Ishikawa (cell line): ENCODE measurements around the gene S100A12.

Experiments
- CREB1 ChIP-seq: IDR thresholded peaks from 2 replicates; pipeline ENCODE4 v1.6.1; 2012; ENCODE audit warnings: low read depth
- EP300 ChIP-seq: IDR thresholded peaks from 2 replicates; pipeline ENCODE4 v1.6.1; 2012; ENCODE audit warnings: borderline replicate concordance
- RAD21 ChIP-seq: IDR thresholded peaks from 2 replicates; pipeline ENCODE4 v1.6.1; 2012; ENCODE audit warnings: low read depth
- REST ChIP-seq: IDR thresholded peaks from 2 replicates; pipeline ENCODE4 v1.6.1; 2012; ENCODE audit warnings: low read depth, mild to moderate bottlenecking
- TAF1 ChIP-seq: IDR thresholded peaks from 2 replicates; pipeline ENCODE4 v1.6.1; 2012; ENCODE audit warnings: low read depth, mild to moderate bottlenecking
- TCF12 ChIP-seq: IDR thresholded peaks from 2 replicates; pipeline ENCODE4 v1.6.1; 2012; ENCODE audit warnings: low read depth
- YY1 ChIP-seq: IDR thresholded peaks from 2 replicates; pipeline ENCODE4 v1.6.1; 2012; ENCODE audit warnings: low read depth

DNA sequence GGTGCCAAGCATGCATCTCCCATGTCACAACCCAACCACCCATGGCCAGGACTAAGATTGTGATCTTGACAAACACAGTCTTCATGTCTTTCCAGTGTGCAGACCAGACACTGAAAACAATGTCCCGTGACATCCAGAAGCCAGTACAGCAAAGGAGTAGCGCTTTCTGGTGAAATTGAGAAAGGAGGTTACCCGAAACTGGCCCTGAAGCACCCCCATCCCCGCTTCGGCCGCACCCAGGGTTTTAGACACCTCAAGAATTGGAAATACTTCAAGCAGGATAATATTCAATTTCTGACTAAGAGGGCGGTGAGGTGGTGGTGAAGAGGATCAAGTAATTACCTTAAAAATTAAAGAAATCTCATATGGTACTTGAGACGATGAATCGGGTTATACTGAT lies 26.0 kb upstream of the S100A12 start:
- TF ChIP-seq EP300, result no peak
- no peak for TF ChIP-seq RAD21
- no peak for TF ChIP-seq YY1
- TF ChIP-seq TCF12, result no peak
- no peak for TF ChIP-seq TAF1
- TF ChIP-seq CREB1, result no peak
- no peak for TF ChIP-seq REST
